Pons (tissue), 1 donor: ENCODE results near the gene LCN15.
"Not testable (repeated sequence)": the region's sequence is repeated elsewhere in the genome, so short reads cannot be mapped to it uniquely, and the experiment has no call there.

ENCODE experiments used
- DNase-seq: peaks from one replicate; pipeline ENCODE4 v3.0.0-alpha.2; 2016; ENCODE audit warnings: low spot score

Gene LCN15

DNA sequence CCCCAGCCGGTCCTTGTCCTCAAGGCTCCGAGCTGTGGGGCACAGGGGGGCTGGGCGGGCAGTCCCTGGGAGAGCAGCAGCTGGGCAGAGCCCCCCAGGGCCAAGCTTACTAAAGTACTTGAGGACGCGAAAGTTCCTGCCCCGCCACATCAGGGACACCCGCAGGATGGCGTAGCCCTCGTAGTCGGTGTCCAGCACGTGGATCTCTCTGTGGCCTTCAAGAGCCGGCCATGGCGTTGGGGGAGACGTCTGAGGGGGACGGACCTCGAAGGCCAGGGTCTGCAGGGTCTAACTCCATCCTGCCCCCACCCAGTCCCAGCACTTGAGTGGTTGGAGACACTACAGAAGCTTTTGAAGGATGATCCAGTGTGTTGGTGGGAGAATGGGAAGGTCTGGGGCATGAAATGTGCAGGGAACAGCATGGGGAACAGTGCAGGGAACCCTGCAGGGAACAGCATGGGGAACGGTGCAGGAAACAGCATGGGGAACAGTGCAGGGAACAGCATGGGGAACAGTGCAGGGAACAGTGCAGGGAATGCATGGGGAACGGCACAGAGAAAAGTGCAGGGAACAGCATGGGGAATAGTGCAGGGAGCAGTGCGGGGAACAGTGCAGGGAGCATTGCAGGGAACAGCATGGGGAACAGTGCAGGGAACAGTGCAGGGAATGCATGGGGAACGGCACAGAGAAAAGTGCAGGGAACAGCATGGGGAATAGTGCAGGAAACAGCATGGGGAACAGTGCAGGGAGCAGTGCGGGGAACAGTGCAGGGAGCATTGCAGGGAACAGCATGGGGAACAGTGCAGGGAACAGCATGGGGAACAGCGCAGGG is 8.8 kb downstream of the LCN15 start:
- not testable (repeated sequence) for DNase-seq

DNA sequence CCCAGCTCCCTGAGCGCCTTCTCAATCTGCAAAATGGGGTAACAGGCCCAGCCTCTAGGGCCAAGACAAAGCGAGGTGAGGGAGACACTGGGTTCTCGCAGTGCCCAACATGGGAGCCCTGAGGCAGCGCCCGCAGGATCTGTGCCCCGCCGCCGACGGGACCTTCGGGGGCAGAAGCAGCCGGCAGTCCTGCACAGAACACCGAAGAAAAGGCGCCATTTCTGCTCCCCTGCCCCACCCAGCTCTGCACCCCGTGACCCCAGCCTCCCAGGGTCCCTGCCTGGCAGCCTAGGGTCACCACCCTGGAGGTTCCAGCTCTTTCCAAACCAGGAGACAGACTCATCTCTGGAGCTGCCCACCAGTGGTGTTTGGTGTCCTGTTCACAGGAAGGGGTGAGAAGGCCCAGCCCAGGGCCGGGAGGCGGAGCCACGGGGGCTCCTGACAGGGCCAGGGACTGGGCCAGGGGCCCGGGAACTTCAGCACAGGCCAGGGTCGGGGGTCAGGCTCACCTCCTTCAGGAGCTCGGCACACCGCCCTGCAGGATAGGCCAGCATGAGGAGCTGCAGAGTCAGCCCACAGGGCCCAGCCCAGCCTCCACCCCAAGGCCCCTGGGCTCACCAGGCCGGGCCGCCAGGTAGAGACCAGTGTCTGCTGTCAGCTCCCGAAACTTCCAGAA is 9.6 kb downstream of the LCN15 start:
- no peak for DNase-seq

DNA sequence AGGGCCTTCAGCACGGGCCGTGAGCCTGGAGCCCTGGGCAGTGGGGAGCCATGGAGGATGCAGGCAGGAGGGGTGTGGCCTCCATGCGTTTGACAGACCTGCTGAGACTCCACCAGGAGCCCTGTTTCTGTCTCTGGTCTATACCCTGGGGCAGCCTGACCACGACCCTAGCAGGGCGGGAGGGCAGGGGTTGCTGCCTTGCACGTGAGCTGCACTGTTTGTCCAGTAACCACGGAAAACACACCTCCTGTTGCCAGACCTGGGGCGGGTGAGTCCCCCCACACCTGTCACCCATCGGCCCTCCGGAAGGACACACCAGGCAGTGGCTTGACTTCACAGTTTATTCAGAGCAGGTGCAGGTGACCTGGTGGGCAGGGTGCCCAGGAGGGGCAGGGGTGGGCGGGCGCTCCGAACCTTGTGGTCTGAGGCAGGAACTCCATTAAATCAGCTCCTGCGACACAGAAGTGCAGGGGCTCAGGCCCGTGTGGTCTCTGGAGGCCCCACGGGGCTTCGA is 10.2 kb downstream of the LCN15 start:
- no peak for DNase-seq

- DNase-seq: no peak
Measured at GRCh38 chr9:136753371-136754058, 10.8 kb downstream of the LCN15 start.

DNA sequence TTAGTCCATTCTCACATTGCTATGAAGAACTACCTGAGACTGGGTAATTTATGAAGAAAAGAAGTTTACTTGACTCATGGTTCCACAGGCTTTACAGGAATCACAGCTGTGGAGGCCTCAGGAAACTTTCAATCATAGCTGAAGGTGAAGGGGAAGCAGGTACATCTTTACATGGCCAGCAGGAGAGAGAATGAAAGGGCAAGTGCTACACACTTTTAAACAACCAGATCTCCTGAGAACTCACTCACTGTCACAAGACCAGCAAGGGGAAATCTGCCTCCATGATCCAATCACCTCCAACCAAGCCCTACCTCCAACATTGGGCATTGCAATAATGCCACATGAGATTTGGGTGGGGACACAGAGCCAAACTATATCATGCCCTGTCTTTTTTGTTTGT is 12.5 kb downstream of the LCN15 start:
- DNase-seq: no peak

DNA sequence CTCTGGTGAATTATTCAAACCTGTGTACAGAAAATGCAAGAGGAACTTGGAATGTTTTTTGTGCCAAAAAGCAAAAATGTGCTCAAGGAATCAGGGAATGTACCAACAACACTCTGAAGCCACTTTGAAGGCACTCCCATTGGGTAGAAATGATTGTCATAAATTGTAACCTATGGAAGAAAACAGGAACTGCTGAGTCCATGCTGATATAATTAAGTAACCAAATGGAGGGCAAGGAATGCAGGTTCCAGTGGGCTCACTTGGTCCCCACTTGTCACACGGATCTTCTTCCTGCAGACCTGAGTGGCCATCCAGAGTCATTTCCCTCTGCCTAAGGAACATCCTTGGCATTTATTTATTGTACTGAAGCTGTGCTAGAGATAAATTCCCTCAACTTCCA is 13.1 kb downstream of the LCN15 start:
- no peak for DNase-seq

GRCh38 chr9:136750526-136750925 is 13.8 kb downstream of the LCN15 start:
- no peak for DNase-seq

DNA sequence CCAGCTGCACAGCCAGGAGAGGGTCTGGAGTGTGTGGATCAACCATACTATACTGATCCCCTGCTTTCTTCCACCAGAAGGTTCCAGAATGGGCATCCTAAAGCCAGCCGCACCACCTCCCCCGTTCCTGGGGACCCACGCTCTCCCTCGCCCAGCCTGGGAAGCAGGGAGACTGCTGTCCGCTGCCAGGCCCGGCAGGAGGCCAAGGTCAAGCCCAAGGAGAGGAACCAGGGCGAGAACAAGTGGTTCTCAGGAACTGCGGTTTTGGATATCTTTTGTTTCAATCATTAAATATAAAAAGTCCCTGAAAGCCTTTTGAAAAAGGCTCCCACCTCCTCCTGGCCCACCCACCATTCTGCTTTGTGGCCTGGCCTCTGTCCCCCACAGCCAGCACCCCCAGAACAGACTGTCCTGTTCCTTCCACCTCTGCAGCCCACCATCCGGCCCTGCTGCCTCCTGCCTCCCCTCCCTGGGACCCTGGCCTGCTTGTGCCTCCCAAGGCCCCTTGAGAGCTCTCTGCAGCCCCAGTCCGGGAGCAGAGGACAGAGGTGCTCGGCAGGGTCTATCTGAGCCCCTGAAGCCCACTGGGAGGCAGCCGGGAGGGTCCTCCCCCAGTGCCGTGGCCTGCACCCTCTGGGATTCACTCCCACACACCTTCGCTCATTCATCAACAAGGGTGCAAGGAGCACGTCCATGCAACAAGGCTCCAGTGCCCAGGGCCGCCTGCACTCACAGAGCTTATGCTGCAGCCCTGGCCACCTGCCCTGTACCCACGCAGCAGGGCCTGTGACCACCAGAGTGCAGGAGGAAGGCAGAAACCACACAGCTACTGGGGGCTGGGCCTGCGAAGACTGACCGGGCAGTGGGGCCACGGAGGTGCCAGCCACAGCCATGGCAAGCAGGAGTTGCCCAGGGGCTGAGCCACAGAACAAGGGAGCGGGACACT is 15.4 kb downstream of the LCN15 start:
- no peak for DNase-seq

- DNase-seq: no peak
Measured at GRCh38 chr9:136748201-136748600, 16.1 kb downstream of the LCN15 start, which contains the start of gene LCN6. TSS of gene LCN6 (minus strand) at chr9:136748525. CDS start at chr9:136748483, 42 bp downstream.

DNA sequence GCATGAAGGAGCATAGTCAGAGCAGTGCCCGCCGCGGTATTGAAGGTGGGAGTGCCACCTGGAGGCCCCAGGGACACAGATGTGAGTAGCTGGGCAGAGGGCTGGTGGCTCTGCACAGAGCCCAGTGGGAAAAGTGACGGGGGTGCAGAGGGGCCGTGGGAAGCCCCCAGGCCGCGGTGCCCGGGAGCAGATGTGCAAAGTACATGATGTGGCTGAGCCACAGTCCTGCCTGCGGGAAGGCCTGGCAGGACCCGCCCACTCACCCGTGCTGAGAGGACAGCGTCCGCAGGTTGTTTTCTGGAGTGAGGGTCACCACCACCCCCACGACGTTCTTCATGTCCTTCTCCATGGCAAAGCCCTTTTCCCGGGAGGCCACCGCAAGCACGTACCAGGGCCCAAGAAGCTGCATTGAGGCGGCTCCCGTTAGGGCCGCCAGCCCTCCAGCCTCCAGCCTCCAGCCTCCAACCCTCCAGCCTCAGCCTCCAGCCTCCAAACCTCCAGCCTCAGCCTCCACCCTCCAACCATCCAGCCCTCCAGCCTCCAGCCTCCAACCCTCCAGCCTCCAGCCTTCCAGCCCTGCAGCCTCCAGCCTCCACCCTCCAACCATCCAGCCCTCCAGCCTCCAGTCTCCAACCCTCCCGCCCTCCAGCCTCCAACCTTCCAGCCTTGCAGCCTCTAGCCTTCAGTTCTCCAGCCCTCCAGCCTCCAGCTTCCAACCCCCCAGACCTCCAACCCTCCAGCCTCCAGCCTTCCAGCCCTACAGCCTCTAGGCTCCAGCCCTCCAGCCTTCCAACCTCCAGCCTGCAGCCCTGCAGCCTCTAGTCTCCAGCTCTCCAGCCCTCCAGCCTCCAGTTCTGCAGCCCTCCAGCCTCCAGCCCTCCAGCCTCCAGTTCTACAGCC is 16.9 kb downstream of the LCN15 start:
- DNase-seq: no peak

- no peak for DNase-seq
Measured at GRCh38 chr9:136746621-136747020, 17.7 kb downstream of the LCN15 start.

DNA sequence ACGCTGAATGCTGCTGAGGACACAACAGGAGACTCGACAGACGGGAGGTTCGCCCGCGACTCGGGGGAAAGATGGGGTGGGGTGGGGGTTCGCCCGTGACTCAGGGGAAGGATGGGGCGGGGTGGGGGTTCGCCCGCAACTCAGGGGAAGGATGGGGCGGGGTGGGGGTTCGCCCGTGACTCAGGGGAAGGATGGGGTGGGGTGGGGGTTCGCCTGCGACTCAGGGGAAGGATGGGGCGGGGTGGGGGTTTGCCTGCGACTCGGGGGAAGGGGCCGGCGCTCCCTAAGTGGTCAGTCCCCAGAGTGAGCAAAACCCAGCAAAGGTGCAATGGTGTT is 18.2 kb downstream of the LCN15 start:
- no peak for DNase-seq

GRCh38 chr9:136745389-136746154 is 18.7 kb downstream of the LCN15 start:
- no peak for DNase-seq

- DNase-seq: no peak
Measured at GRCh38 chr9:136744773-136745172, 19.5 kb downstream of the LCN15 start.

- no peak for DNase-seq
Measured at GRCh38 chr9:136743639-136744211, 20.6 kb downstream of the LCN15 start.

DNA sequence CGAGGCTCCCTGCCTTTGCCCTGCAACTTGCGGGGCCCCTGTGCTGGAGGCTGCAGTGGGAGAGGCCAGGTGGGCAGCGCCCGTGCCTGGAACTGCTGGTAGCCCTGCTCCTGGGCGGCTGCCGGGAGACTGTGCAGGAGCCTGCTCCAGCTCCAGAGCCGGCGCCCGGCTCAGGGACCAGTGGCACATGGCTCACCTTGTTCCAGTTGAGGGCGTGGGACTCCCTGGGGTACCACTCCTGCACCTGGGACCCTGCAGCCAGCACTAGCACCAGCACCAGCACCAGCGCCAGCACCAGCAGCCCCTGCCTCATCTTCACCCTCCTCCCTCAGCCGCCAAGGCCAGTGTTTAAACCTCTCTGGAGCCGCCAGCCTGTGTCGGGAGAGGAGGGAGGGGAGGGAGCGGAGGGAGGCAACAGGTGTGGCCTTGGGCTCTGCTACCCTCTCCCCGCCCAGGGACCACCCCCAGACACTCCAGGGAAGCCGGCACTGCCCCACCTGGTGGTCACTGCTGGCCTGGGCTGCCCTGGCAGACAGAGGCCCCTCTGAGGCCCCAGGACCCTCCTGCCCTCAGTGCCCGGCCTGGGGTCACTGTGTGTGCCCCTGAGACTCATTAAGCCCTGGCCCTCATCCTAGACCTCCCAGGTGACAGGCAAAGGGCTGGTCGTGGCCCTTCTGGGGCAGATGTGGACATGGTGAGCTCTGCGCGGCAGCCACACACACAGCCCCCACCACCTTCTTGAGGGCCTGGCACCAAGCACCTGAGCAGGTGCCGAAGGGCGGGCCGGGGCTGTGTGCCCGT is 21.5 kb downstream of the LCN15 start, which contains the start of gene LCN10:
TSS of gene LCN10 (minus strand) at position 350 of the 801 bp plus-strand sequence. CDS start at position 313, 37 bp downstream.
- DNase-seq: no peak

DNA sequence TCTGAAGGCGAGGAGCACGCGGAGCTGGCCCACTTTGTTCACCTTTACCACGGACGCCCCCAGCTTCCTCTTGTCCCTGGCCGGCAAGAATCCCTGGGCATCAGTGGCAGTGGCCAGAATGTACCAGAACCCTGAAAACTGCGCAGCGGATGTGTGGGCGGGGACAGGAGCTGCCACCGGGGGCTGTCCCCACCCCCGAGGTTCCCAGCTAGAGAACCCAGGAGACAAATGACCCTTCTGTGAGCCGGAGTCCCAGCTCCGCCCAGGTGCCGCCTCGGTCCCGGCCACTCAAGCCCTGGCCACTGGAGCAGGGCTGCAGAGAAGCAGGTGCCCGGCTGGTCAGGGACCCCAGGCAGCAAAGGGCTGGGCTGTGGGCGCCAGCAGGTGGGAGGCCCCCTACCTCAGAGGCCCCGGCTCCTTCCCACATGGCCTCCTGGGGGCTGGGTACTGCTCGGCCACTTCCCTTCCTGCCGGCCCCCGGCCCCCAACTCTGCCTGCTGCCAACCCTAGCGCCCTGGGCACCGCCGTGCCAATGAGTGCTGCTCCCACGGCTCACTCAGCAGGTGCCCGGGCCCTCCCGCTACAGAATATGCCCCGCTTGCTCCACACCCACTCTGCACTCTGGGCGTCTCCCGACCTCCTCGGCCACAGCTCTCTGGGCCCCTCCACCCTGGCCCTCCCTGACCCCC is 22.3 kb downstream of the LCN15 start:
- no peak for DNase-seq
